Measurements from ENCODE around the gene ZNF784. TPM values are rescaled to one million over a fixed set of nuclear protein-coding genes. Genes with fewer than 3 reads are reported as not detected.

ZNF784 gene
- total and polyA plus RNA-seq, 9 of the 15 experiments (the other 6 are each of a cell fraction or from before 2014, with no cell fraction given), result 0.14 to 6.1 (median 2.1) TPM

- TF ChIP-seq ZNF644 (tag; IDR thresholded peaks at IDR 0.05; ENCODE audit: low read depth), result no peak
Observed at GRCh38 chr19:55625004-55625326, 599 bp upstream of the ZNF784 start (continued).

GRCh38 chr19:55623561-55623960 is 805 bp downstream of the ZNF784 start:
- peaks cover 9% of the 10 kb centered on the region; the same call in 1 of the 3 replicates for H3K36me3 ChIP-seq (ENCODE audit: control insufficient read depth, insufficient read depth, low read length)
- H2AFZ ChIP-seq (ENCODE audit: low read depth, low read length), result peak overlapping the region; percentile 54; the same call in 1 of the 2 replicates
- no peak for FAIRE-seq
- peak overlapping the region; percentile 30 for H3K4me3 ChIP-seq
- intact Hi-C loops (cut with micrococcal nuclease) (no loop called here), in situ Hi-C loops (cut with MboI) (loop anchor here (10.0 kb wide), 1 partner anchor 339 kb away; the partner anchor contains the start of genes BRSK1 and HSPBP1)
- peak overlapping the region; percentile 62 for H3K27ac ChIP-seq (ENCODE audit: extremely low read depth, low read depth, low read length)
- peak overlapping the region; percentile 77 for H3K4me2 ChIP-seq (ENCODE audit: insufficient read depth, low read length)
- no peak for ATAC-seq
- CTCF ChIA-PET (ENCODE audit: low intra/inter-chr PET ratio), result no interaction called here
- no peaks in the 10 kb centered on the region; the same call in 1 of the 2 replicates for H4K20me1 ChIP-seq (replicated peaks; ENCODE audit: control insufficient read depth, insufficient read depth, low read length)
- no peaks in the 10 kb centered on the region for H3K9me3 ChIP-seq (replicated peaks; ENCODE audit: control insufficient read depth, insufficient read depth, low read depth, low read length)
- DNase-seq (ENCODE audit: extremely low read depth in 1 of 4, low spot score in 3 of 4), result peak in 3 of 4 experiments; percentile 28 to 42 (median 40)
- BruUV-seq (replicated peaks), result TSS peak; percentile 72
- peaks cover 7% of the 10 kb centered on the region; the same call in 2 of the 3 replicates for H3K79me2 ChIP-seq (ENCODE audit: control insufficient read depth, insufficient read depth, low read length)
- no peaks in the 10 kb centered on the region for H3K27me3 ChIP-seq (ENCODE audit: control insufficient read depth in 2 of 2, insufficient read depth in 2 of 2, low read length in 2 of 2)
- H3K9me1 ChIP-seq (ENCODE audit: control insufficient read depth, insufficient read depth, low read length), result peaks cover 3% of the 10 kb centered on the region
- POLR2A ChIA-PET, result interaction anchor here (0.6 to 2.1 kb wide), 6 partner anchors 13 to 103 kb away, joined by 3 to 10 read pairs (median 3); partner anchors contain the start of genes FIZ1 and ZNF865
- WGBS (ENCODE audit: insufficient coverage, low coverage, missing lambda C conversion rate), result 8% methylated on average over 7 of the region's 7 CpGs
- H3K9ac ChIP-seq (ENCODE audit: insufficient read depth in 1 of 2, low read depth in 2 of 2, low read length in 2 of 2), result peak overlapping the region in 1 of 2 experiments; percentile 51; a peak in 2 of 4 replicates
- H3K4me1 ChIP-seq (replicated peaks in 1 of 2; ENCODE audit: control insufficient read depth in 2 of 2, insufficient read depth in 2 of 2, low read length in 2 of 2), result peaks cover 9 to 11% of the 10 kb centered on the region in 2 experiments; a peak in 4 of 5 replicates
- TF ChIP-seq ARID4B (CRISPR knock-in tag; IDR thresholded peaks at IDR 0.05) (no peak), HMG20B (CRISPR knock-in tag; IDR thresholded peaks at IDR 0.05) (no peak), SMARCE1 (IDR thresholded peaks at IDR 0.05) (no peak)

All from K562 (cell line).